Measurements from ENCODE around the gene PLEKHJ1. TPM values are rescaled to one million over a fixed set of nuclear protein-coding genes. Genes with fewer than 3 reads are reported as not detected.

Gene PLEKHJ1
- total and polyA plus RNA-seq, 2 of the 13 experiments (the other 11 are each of a cell fraction or from before 2014, with no cell fraction given) = 70.5 to 130 TPM

DNA sequence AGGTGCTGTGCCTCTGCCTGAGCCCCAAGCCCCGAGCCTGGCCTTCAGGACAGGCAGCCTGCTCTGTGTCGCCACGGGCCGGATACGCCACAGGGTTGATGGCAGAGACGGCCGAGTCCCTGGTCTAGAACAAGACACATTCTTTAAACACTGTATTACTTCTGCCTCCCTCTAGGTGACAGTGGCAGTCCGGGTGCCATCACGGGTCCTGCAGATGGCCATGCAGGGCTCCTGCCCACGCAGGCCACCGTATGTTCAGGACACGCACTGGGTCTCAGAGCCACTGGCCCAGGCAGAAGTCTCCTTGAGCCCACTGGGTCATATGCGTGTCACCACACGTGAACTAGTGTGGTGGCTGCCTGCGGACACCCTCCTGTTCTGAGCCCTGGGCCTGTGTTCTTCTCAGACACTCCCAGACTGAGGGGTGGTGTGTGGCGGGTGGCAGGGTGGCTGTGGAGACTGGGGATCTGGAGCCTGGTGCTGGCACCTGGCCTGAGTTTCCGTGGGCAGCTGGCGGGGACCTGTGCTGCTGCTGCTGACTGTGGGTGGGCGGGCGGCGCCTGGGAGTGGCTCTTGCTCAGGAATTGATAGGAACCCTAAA, 4.4 kb downstream of the PLEKHJ1 start:
- Histone ChIP-seq H3K4me2 (ENCODE audit: low read depth, low read length) (no peak overlapping the region), H3K4me3 (replicated peaks in 1 of 3; ENCODE audit: insufficient read depth in 1 of 3, low read depth in 2 of 3, low read length in 3 of 3) (no peak overlapping the region), H3K79me2 (ENCODE audit: insufficient read depth, low read length) (peaks cover 7% of the 10 kb centered on the region), H3K4me1 (ENCODE audit: insufficient read depth, low read length) (peaks cover 29% of the 10 kb centered on the region), H3K27ac (ENCODE audit: extremely low read length, insufficient read depth, low read length) (no peak overlapping the region), H2AFZ (ENCODE audit: low read length) (no peak overlapping the region), H3K36me3 (replicated peaks in 1 of 2; ENCODE audit: control insufficient read depth in 1 of 2, insufficient read depth in 2 of 2, low read length in 2 of 2) (peaks cover 25 to 35% of the 10 kb centered on the region in 2 experiments; a peak in 4 of 5 replicates), H3K9ac (ENCODE audit: insufficient read depth, low read depth, low read length) (no peak overlapping the region), H3K27me3 (ENCODE audit: control insufficient read depth in 1 of 2, insufficient read depth in 2 of 2, low read length in 2 of 2) (no peaks in the 10 kb centered on the region), H3K9me3 (ENCODE audit: low read length) (no peaks in the 10 kb centered on the region), H4K20me1 (ENCODE audit: insufficient read depth, low read length) (peaks cover 10% of the 10 kb centered on the region; the same call in 1 of the 2 replicates)
- DNase-seq (ENCODE audit: low spot score) = no peak
- in situ Hi-C loops (cut with HindIII; ENCODE audit: extremely low pct_ligation_motif_present, low pct_unique_long_range_greater_than_20kb) (loop anchor here (10.0 kb wide), 1 partner anchor 83 kb away; no protein-coding TSS in a partner anchor), intact Hi-C loops (cut with micrococcal nuclease; ENCODE audit: unreplicated experiment) (loop anchor here (10.0 kb wide), 2 partner anchors 77 to 83 kb away; partner anchors contain the start of gene AP3D1)
- POLR2A ChIA-PET = interaction anchor here (0.6 to 0.9 kb wide), 3 partner anchors 16 to 193 kb away, joined by 3 to 6 read pairs (median 3); no protein-coding TSS in a partner anchor
- no peak for FAIRE-seq
- no TSS peak for BruUV-seq (replicated peaks)
- WGBS (ENCODE audit: low lambda C conversion rate) = 92% methylated on average over 9 of the region's 21 CpGs
- ATAC-seq = peak; percentile 22
- CTCF ChIA-PET (ENCODE audit: low intra/inter-chr PET ratio, low total read pairs) = no interaction called here
- peak; percentile 73; the same call in 1 of the 2 replicates for TF ChIP-seq SSRP1 (CRISPR knock-in tag; IDR thresholded peaks at IDR 0.05)
- no peak for TF ChIP-seq AHR (CRISPR knock-in tag; IDR thresholded peaks at IDR 0.05)
- 0 out of 2 replicates have a peak, but pooled peaks have one; percentile 5 for TF ChIP-seq HOXA3 (CRISPR knock-in tag; IDR thresholded peaks at IDR 0.05)
- peak; percentile 30; the same call in 1 of the 2 replicates for TF ChIP-seq CTCF (CRISPR knock-in tag; IDR thresholded peaks at IDR 0.05)
- no peak for TF ChIP-seq THAP9 (CRISPR knock-in tag; IDR thresholded peaks at IDR 0.05; ENCODE audit: borderline replicate concordance)
- TF ChIP-seq FOXM1 (CRISPR knock-in tag; IDR thresholded peaks at IDR 0.05) = no peak
- peak; percentile 96 for TF ChIP-seq AGO2 (optimal IDR thresholded peaks at IDR 0.05; ENCODE audit: low read depth, low read length)
- TF ChIP-seq, protein P1, sequence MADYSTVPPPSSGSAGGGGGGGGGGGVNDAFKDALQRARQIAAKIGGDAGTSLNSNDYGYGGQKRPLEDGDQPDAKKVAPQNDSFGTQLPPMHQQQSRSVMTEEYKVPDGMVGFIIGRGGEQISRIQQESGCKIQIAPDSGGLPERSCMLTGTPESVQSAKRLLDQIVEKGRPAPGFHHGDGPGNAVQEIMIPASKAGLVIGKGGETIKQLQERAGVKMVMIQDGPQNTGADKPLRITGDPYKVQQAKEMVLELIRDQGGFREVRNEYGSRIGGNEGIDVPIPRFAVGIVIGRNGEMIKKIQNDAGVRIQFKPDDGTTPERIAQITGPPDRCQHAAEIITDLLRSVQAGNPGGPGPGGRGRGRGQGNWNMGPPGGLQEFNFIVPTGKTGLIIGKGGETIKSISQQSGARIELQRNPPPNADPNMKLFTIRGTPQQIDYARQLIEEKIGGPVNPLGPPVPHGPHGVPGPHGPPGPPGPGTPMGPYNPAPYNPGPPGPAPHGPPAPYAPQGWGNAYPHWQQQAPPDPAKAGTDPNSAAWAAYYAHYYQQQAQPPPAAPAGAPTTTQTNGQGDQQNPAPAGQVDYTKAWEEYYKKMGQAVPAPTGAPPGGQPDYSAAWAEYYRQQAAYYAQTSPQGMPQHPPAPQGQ (CRISPR knock-in tag; IDR thresholded peaks at IDR 0.05; ENCODE audit: borderline replicate concordance) = no peak
- 0 out of 2 replicates have a peak, but pooled peaks have one; percentile 32 for TF ChIP-seq PITX1 (CRISPR knock-in tag; IDR thresholded peaks at IDR 0.05)
- peak; percentile 37; the same call in 1 of the 2 replicates for TF ChIP-seq ZC3H13 (CRISPR knock-in tag; IDR thresholded peaks at IDR 0.05)
- 0 out of 2 replicates have a peak, but pooled peaks have one; percentile 12 for TF ChIP-seq ZBTB7A (CRISPR knock-in tag; IDR thresholded peaks at IDR 0.05)
- no peak for TF ChIP-seq FOXJ3 (CRISPR knock-in tag; IDR thresholded peaks at IDR 0.05; ENCODE audit: borderline replicate concordance)
- no peak for TF ChIP-seq FOXK2 (IDR thresholded peaks at IDR 0.05)
- TF ChIP-seq HNRNPL (IDR thresholded peaks at IDR 0.05; ENCODE audit: low read depth, low read length) = 0 out of 2 replicates have a peak, but pooled peaks have one; percentile 50
- TF ChIP-seq, protein P2, sequence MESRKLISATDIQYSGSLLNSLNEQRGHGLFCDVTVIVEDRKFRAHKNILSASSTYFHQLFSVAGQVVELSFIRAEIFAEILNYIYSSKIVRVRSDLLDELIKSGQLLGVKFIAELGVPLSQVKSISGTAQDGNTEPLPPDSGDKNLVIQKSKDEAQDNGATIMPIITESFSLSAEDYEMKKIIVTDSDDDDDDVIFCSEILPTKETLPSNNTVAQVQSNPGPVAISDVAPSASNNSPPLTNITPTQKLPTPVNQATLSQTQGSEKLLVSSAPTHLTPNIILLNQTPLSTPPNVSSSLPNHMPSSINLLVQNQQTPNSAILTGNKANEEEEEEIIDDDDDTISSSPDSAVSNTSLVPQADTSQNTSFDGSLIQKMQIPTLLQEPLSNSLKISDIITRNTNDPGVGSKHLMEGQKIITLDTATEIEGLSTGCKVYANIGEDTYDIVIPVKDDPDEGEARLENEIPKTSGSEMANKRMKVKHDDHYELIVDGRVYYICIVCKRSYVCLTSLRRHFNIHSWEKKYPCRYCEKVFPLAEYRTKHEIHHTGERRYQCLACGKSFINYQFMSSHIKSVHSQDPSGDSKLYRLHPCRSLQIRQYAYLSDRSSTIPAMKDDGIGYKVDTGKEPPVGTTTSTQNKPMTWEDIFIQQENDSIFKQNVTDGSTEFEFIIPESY (CRISPR knock-in tag; IDR thresholded peaks at IDR 0.05) = peak; percentile 4; the same call in 1 of the 2 replicates
